Cerebellar nuclear complex (tissue), 1 donor: ENCODE measurements around the gene ADNP2.
"Not testable (repeated sequence)": the region's sequence is repeated elsewhere in the genome, so short reads cannot be mapped to it uniquely, and the experiment has no call there.

Experiments
- DNase-seq, 2 experiments: peaks; one replicate each; lab custom pipeline; 2025; lab: John Stamatoyannopoulos, UW

The ADNP2 gene

GRCh38 chr18:80147418-80148325 is 38.6 kb downstream of the ADNP2 start:
- peak; percentile 4 to 46 for DNase-seq

- DNase-seq: no peak
These were observed 39.5 kb downstream of the ADNP2 start for GRCh38 chr18:80148326-80149199.

GRCh38 chr18:80149667-80150066 is 40.6 kb downstream of the ADNP2 start:
- DNase-seq: no peak

GRCh38 chr18:80154293-80154692 is 45.2 kb downstream of the ADNP2 start:
- DNase-seq: no peak

GRCh38 chr18:80157708-80158343 is 48.8 kb downstream of the ADNP2 start:
- DNase-seq: peak in 1 of 2 experiments; percentile 25

GRCh38 chr18:80158365-80158764 is 49.3 kb downstream of the ADNP2 start:
- DNase-seq: no peak

GRCh38 chr18:80159713-80160636 is 50.9 kb downstream of the ADNP2 start:
- no peak for DNase-seq

- no peak for DNase-seq
These were observed 52.8 kb downstream of the ADNP2 start for GRCh38 chr18:80161781-80162417.

GRCh38 chr18:80163183-80163582 is 54.1 kb downstream of the ADNP2 start:
- no peak for DNase-seq

- DNase-seq: not testable (repeated sequence)
These were observed 55.8 kb downstream of the ADNP2 start for GRCh38 chr18:80164727-80165355.

GRCh38 chr18:80166240-80166639 is 57.2 kb downstream of the ADNP2 start:
- DNase-seq: no peak

GRCh38 chr18:80166725-80167124 is 57.7 kb downstream of the ADNP2 start:
- DNase-seq: no peak

- no peak for DNase-seq
These were observed 58.3 kb downstream of the ADNP2 start for GRCh38 chr18:80167331-80167730.

- no peak for DNase-seq
These were observed 58.9 kb downstream of the ADNP2 start for GRCh38 chr18:80167931-80168330.

- no peak for DNase-seq
These were observed 59.3 kb downstream of the ADNP2 start for GRCh38 chr18:80168346-80168745.

GRCh38 chr18:80168982-80169381 is 59.9 kb downstream of the ADNP2 start:
- DNase-seq: no peak

- no peak for DNase-seq
These were observed 60.5 kb downstream of the ADNP2 start for GRCh38 chr18:80169607-80170006.

GRCh38 chr18:80170395-80171053 is 61.5 kb downstream of the ADNP2 start:
- DNase-seq: no peak

GRCh38 chr18:80171054-80171872 is 62.2 kb downstream of the ADNP2 start:
- DNase-seq: no peak
